Vagina (tissue), 2 donors: ENCODE results near the gene XIAP.

Source experiments
- POLR2A ChIP-seq, 2 donors: fragments of 450-650 bp; IDR thresholded peaks; one replicate each; pipeline ENCODE4 v1.6.1; 2017; ENCODE audit warnings: antibody characterized with exemption in 2 of 2, mild to moderate bottlenecking in 2 of 2, moderate library complexity in 2 of 2
- TF ChIP-seq, protein P1 (sequence below), 3 experiments: fragments of 450-650 bp in 2 of 3; fragments of 200-600 bp in 1 of 3; sonication (generic) in 1 of 3; IDR thresholded peaks; one replicate each; pipeline ENCODE4 v1.5.1; 2017 to 2019; ENCODE audit warnings: antibody characterized with exemption in 3 of 3, mild to moderate bottlenecking in 2 of 3, moderate library complexity in 2 of 3

DNA sequence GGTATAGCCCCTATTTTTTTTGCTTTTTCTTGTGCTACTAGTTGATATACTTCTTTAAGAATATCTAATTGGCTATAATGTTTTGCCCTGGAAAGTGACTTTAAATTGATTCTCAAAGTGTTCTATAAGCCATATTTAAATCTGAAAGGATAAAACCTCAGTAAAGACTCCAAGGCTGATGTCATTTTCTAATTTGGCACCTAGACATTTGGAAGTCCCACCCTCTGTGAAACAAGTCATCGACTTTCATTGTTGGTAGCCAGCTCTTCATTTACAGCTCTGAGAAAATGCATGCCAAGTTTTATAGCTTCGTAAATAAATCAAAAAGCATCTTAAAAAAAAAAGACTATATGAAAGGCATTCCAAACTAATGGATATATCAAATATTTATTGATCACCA is 83.6 kb downstream of the XIAP start:
- TF ChIP-seq, protein P1, sequence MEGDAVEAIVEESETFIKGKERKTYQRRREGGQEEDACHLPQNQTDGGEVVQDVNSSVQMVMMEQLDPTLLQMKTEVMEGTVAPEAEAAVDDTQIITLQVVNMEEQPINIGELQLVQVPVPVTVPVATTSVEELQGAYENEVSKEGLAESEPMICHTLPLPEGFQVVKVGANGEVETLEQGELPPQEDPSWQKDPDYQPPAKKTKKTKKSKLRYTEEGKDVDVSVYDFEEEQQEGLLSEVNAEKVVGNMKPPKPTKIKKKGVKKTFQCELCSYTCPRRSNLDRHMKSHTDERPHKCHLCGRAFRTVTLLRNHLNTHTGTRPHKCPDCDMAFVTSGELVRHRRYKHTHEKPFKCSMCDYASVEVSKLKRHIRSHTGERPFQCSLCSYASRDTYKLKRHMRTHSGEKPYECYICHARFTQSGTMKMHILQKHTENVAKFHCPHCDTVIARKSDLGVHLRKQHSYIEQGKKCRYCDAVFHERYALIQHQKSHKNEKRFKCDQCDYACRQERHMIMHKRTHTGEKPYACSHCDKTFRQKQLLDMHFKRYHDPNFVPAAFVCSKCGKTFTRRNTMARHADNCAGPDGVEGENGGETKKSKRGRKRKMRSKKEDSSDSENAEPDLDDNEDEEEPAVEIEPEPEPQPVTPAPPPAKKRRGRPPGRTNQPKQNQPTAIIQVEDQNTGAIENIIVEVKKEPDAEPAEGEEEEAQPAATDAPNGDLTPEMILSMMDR (IDR thresholded peaks at IDR 0.05), result no peak
- no peak for TF ChIP-seq POLR2A (IDR thresholded peaks at IDR 0.05)
